GM18499 (cell line): Measurements from ENCODE around the gene MRPS34.
"Not testable (repeated sequence)": the region's sequence is repeated elsewhere in the genome, so short reads cannot be mapped to it uniquely, and the experiment has no call there.

Experiments used
- ATAC-seq: cut with Tn5 transposase; IDR thresholded peaks from one replicate; pipeline ENCODE4 v1.9.1; 2021; ENCODE audit warnings: moderate number of reproducible peaks; ENCODE audit not compliant: insufficient read depth, unreplicated experiment

MRPS34 gene

DNA sequence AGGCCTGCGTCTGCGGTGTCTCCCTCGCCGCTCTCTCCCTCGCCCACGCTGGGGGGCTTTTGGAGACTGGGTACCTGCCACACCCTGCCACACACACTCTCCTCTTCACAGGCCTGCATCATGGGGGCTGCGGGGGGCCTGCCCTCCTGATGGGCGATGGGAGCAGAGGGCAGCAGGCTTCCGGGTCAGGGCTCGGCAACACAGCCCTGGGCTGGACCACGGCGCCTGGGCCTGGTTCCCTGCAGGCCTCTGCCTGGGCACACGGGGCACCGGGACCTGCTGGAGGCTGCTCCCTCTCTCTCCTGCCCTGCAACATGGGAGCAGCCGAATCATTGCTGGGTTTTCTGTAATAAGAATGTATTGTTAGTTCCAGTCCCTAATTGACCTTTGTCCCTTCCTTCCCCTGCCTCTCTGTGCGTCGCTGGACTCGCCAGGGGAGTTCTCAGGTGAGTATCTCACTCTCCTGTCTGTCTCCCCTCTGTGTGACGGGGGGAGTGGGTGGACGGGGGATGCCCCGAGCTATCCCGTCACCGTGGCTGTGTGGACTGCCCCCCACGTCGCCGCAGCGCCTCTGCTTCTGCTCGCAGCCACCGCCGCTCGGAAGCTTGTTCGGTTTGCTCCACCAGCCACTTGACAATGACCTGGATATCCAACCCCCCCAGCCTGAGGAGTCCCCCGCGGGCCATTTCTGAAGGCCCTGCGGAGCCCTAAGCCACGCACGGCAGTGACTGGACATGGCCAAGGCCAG, 15.0 kb downstream of the MRPS34 start:
- ATAC-seq = no peak

DNA sequence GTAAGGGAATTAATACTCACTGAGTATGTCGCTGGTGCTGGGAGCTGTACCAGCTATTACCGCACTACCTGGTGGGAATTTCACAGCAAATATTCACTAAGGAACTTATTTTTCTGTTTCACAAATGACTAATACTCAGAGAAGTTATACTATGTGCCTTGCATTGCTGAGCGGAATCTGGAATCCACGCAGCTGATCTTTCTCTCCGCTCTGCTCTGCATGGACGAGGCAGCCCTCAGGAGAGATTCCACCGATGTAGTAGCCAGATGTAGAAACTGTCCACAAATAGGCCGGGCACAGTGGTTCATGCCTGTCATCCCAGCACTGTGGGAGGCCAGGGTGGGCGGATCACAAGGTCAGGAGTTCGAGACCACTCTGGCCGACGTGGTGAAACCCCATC, 18.7 kb downstream of the MRPS34 start:
- no peak for ATAC-seq

DNA sequence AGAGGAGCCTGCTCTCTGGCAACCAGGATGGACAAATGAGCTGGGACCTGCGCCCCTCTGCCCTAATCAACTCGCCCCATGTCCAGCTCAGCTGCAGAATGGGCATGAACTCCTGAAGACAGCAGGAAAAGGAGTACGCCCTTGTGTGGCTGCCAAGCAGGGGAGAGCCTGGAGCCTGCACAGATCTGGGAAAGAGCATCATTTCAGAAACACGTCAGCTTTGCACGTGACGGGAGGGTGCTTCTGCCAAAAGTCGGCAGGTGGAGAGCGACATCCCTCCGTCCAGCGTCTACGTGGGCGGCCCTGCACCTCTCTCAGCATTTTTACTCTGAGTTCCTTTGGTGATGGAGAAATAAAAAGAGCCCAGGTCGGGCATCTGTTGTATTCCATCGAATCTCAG, 20.1 kb downstream of the MRPS34 start:
- no peak for ATAC-seq

DNA sequence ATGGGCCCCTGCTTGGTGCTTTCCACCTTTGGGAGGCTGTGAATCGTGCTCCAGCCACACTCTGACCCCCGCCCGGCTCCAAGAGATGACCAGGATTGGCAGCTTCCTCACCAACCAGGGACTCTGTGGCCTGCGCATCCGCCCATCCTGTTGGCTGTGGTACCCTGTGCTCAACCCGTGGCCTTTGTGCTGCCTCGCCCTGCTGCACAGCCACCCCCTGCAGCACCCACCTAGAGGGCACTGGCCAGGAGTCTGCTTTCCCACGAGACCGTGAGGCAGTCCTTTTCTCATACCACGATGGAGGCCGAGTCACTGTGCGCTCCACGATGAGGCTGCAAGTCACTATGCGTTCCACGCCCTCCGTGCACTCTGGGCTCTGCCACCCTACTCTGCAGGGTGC, 21.0 kb downstream of the MRPS34 start:
- no peak for ATAC-seq

DNA sequence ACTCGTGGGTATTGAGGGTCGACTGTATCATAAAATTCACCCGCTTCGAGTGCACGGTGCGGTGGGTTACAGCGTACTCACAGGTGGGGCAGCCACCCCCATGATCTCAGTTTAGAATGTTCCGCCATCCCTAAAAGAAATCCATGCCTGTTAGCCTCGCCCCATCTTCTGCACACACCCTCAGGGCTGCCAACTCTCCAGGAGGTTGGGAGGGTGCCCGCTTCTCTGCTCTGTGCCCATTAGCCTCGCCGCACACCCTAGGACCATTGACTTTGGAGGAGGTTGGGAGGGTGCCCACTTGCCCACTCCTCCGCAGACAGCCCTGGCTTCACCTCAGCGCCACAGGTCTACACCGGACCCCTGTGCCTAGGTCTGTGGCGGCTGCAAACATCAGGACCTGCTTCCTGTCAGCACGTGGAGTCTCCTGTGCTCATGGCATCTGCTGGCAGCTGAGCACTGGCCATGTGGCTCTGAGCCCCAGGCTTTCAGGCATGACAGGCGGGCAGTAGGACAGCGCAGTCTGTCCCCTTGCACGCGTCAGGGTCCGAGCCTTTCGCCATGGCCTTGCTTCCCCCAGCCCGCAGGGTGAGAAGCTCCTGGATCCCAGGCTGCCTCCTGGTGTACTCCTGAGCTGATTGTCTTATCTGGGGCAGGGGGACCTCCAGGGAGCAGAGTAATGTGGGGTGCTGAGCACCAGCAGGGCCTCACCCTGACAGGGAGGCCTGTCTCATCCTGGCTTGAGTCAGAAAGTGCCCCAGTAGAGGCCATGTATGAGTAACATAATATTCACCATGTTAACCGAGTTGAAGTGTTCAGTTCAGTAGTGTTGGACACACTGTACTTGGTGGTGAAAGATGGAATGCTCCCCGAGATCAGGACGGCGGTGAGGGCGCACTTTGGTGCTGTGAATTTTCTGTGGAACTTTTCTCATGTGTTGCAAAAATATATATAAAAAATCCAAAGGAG, 23.5 kb downstream of the MRPS34 start:
- ATAC-seq = no peak

DNA sequence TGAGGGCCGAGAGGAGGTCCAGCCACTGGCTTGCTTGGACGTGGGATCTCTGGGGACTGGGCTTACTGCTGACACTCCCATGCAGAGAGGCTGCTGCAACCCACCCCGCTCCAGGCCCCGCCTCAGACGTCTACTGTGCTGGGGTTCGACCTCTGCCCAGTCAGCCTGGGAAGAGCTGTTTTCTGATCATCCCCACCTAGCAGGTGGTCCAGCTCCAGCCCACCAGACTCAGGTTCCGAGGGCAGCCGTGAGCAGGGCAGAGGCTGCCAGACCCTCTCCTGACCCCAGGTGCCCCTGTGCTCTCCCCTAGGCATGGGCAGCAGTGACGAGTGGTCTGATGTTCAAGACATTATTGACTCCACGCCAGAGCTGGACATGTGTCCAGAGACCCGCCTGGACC, 25.0 kb downstream of the MRPS34 start:
- ATAC-seq = no peak

DNA sequence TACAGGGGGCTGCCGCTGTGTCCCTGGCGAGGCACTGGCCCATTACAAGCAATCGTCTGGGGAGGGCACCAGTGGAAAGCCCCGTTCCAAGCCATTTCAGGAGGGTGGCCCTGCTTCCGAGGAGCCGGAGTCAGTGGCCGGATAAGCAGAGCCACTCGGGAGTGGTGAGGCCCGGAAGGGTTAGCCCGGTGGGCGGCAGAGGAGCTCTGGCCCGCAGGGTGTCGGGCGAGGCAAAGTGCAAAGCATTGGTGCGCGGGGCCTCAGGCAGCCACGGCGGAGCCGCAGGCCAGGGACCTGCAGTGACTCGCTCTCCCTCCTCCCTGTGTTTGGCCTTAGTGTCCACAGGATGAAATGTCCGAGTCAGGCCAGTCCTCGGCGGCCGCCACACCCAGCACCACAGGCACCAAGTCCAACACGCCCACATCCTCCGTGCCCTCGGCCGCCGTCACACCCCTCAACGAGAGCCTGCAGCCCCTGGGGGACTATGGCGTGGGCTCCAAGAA, 26.2 kb downstream of the MRPS34 start:
- no peak for ATAC-seq

DNA sequence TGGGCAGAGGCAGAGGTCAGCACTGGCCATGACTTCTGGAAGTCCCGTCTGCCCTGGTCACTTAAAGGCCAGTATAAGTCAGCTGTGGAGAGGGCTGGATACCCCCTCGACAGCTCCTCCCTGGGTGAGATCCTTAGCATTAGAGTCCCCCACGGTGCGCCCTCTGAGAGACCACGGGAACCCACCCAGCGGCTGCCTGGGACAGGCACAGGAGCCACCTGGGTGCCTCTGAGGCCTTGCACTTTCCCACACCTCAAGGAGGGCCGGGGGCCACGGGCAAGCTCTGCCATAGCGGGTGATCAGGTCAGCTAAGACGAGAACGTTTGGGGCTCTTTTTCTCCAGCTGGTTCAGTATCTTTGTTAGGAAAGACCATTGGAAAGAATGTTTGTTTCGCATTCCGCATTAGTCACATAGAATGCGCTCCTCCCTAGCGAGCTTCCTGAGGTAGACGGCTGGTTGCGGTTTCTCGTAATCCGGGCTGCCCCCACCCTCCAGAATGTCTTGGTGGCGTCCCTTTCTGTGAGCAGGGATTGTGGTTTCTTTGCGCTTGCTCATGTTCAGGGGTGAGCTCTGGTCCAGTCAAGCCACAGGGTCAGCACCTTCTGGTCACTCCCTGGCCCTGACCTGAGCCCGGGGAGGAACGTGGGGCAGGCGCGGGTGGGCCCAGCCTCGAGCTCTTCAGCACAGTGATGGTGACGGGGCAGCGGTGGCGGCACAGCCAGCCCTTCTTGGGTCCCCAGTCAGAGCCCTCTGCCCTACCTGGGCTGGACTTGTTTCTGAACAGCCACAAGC, 26.8 kb downstream of the MRPS34 start:
- no peak for ATAC-seq

DNA sequence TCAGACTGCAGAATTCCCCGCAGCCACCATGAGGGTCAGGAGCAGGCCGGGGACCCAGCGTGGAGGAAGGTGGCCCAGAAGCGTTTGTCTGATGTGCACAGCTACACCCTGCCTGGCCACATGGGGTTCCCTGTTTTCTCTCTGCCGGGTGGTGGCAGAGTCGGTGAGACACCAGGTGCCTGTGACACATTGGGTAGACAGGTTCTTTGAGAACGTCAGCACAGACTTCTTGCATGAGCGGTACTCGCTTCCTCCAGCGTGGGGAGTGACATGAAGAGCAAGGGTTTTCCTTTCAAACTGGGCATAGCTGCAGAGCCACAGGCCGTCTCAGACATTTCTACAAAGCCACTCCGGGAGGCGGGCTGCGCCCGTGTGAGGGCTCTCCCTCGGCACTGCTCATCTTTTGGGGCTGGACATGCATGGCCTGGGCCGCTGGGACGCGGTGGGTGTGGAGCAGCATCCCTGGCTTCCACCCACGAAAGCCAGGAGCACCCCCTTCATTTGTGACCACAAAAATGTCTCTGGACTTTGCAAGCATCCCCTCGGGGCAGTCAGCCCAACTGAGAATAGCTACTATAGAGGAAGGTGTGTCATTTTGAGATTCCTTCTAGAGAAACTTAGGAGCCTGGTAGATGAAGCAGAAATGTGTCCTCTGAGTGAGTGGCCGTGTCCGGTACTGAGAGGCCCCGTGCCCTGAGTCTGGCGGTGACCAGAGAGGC, 27.6 kb downstream of the MRPS34 start:
- ATAC-seq = no peak

DNA sequence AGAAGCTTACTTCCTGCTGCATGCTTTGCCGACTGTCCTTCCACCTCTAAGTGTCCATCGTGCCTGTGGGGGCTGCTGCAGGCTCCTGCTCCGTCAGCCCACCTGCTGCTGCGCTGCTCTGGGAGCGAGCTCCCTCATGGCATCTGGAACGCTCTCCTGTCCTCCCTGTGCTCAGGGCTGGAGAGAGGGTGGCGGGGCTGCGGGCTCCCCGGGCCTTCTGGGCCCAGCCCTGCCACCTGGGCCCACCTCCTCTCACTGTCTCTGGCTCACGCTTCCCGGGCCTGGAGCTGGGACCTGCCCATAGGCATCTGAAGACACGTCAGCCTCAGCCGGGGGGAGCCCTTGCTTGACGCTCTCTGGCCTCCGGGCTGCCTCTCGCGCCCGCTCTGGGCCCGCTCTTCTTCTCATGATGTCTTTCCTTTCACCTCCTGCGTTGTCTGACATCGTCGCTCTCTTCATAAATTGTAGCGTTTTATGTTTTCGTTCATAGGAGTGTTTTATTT, 28.5 kb downstream of the MRPS34 start:
- no peak for ATAC-seq

DNA sequence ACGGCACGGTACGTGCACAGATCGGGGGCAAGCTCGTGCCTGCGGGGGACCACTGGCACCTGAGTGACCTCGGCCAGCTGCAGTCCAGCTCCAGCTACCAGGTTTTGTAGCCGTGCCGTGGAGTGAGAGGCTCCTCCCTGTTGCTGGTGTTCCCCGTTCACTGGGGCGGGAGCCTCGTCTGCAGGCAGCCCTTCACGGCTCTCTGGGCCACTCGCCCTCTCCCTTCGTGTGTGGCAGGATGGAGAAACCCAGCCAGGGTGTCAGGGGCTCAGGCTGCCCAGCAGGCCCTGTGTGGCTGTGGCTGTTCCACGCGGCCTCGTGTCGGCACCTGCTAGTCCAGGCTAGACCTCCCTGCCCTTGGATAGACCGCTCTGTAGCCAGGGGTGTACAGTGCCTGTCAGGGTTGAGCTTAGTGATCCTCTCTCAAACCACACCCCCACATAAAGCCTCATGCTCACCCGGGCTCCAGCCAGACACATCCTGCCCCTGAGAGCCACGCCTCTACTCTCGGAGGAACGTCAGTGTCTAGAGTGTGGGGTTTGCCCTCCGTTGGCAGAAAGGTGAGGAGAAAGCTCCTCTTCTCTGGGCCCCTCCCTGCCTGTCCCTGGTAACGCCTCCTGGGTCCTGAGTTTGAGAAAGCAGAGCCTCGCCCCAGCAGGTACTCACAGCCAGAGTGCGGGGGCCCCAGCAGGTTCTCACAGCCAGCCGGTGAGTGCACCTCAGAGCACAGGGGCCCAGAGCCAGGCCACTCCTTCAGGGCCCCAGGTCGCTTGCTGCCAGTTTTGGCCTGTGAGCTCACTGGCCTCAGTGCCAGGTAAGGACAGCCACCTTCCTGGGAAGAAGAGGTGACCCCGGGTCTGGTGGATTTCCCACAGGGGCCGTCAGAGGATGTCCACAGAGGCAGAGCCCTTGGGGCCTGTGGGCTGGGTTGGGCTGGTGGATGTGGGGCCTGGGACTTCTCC, 29.3 kb downstream of the MRPS34 start:
- ATAC-seq = no peak

DNA sequence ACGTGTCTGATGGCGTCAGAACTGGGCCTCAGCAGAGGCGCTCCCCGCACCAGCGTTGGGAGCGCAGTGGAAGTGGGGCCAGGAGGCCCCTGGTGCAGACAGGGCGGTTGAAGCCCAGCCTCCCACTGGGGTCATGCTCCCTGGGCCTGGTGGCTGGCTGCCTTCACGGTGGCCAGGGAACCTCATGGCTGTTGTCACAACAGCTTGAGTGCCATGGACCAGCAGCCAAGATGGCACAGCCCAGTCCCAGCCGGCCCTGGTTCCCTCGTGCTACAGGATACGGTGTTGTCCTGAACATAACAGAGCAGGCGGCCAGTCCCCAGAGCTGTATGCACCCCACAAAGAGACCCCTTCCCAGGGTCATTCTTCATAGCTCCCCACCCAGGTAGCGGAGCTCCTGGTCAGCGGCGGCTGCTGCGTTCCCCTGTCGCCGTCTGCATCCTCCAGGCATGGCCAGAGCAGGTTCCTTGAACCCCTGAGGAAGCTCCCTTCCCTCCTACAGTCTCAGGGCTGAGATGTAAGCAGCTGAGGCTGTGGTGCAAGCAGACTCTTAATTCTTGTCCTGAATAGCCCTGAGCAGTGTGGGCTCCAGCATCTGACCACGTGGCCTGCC, 31.3 kb downstream of the MRPS34 start:
- ATAC-seq = no peak

DNA sequence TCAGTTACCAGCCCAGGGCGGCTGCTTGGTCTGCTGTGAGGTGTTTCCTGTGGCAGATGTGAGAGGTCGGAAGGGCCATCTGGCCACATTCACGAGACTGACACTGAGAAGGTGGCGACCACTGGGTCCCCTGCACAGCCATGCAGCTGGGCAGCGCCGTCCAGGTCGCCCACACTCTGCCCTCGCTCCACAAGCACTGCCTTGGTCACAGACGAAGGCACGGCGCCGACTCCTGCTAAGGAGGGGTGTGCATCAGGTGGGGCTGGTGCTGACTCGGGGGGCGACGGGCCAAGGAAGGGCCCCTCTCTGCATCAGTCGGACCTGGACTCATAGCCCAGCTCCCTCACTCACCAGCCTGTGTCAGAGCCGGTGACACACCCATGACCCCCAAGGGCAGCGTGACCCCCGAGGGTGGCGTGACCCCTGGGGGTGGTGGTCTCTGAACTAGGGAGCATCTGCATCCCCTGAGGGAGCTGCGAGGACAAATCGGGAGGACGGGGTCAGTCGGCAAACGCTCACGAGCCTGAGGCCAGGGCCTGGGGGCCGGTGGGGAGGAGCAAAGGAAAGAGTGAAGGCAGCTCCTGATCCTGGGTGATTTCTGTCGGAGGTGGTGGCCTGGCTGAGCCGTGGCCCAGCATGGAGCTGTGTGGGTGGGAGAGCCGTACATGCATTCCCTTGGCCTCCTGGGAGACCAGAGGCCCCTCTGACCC, 32.0 kb downstream of the MRPS34 start:
- no peak for ATAC-seq

DNA sequence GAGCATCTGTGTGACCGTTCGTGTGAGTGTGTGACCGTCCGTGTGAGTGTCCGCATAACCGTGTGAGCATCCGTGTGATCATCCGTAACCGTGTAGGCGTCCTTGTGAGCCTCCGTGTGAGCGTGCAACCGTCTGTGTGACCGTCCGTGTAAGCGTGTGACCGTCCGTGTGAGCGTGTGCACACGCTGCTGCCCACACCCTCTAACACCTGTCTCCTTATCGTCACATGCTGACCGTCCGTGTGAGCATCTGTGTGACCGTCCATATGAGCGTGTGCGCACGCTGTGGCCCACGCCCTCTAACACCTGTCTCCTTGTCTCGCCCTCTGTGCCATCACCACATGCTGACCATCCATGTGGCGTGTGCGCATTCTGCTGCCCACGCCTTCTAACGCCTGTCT, 32.7 kb downstream of the MRPS34 start:
- no peak for ATAC-seq

DNA sequence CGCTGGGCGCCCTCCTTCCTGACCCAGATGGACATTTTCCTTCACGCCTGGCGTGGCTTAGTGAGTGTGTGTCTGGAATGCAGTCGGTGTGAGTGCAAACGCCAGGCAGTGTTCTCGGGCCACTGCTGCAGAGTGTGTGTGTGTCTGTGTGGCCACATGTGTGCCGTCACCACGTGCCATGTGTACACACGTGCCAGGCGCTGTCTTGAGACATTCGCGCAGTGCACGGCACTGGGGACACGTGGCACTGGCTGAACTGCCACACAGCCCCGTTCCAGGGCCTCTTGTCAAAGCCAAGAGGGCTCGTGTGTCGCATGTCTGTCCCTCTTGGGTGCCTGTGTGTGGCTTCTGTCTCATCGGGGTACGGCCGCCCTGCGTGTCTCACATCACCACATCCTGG, 38.1 kb downstream of the MRPS34 start:
- ATAC-seq = no peak

DNA sequence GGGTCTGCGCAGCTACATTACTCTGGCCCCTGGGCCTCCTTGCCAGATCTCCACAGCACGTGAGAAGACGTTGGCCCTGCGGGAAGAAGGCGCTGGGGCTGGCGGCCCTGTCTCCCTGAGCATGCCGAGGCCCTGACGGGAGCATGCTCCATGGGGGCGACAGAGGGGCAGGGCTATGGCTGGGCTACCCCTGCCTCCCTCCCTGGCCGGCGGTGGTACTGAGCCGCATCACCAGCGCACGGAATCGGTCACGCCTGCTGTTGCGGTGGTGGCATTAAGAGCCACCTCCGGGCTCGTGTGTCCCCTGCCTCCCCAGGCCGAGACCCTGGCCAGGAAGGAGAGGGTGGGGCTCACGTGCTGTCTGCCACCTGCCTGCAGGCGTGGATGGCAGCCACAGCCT, 38.8 kb downstream of the MRPS34 start:
- no peak for ATAC-seq

DNA sequence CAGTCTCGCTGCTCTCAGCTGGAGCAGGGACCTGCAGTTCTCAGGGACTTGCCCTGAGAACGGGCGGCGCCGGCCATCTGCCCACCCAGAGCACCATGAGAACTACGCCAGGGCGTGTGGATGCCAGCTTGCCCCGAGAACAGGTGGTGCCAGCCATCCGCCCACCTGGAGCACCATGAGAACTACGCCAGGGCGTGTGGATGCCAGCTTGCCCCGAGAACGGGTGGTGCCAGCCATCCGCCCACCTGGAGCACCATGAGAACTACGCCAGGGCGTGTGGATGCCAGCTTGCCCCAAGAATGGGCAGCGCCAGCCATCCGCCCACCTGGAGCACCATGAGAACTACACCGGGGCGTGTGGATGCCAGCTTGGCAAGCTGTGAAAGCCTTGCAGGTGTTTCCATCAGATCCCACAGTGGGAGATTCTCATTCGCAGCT, 40.4 kb downstream of the MRPS34 start:
- ATAC-seq = not testable (repeated sequence)

DNA sequence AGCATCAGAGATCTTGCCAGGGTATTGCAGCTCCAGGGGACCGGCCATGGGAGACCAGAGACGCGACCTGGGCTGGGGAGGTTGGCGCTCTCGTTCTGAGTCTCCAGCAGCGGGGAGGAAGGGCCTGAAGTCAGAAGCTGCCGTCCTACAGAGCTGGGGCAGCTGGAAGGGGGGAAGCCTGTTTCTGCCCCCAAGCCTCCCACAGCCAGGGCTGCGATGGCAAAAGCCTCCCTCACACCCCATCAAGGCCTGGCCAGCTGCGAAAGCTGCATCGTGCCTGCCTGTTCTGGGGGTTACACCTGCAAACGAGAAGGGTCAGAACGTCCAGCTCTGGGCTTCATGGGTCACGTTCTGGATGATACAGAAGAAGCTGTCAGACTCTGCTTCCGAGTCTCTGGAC, 40.9 kb downstream of the MRPS34 start:
- ATAC-seq = no peak
